GM18517 (cell line): ENCODE data around the gene RNF115.
"Not testable (repeated sequence)": the region's sequence is repeated elsewhere in the genome, so short reads cannot be mapped to it uniquely, and the experiment has no call there.

Experiments
- ATAC-seq: cut with Tn5 transposase; IDR thresholded peaks from one replicate; pipeline ENCODE4 v1.9.1; 2021; ENCODE audit warnings: mild to moderate bottlenecking, moderate library complexity; ENCODE audit not compliant: unreplicated experiment

Gene RNF115

DNA sequence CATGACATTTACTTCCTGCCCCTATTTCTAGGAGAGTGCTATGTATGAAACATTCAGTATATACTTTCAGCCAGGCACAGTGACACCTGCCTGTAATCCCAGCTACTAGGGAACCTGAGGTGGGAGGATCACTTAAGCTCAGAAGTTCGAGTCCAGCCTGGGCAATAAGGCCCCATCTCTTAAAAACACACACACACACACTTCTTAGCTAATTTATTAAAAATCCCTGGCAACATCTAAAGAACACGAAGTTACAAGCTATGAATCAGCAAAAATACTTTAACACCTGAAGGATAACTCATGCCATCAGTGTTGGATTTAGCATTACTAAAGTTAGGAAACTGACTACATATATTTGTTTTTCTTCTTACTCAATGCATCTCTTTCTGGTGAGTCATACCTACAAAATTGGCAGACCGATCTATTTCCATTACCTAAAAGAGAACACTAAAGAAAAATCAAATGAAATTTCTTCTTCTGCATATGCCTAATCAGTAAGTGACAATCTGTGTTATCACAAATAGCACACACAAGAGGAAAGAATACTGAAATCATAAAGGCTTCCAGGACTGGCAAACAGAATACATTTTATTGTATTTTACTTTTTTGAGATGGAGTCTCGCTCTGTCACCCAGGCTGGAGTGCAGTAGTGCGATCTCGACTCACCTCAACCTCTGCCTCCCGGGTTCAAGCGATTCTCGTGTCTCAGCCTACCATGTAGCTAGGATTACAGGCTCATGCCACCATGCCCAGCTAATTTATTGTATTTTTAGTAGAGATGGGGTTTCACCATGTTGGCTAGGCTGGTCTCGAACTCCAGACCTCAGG, 41.4 kb downstream of the RNF115 start:
- no peak for ATAC-seq

DNA sequence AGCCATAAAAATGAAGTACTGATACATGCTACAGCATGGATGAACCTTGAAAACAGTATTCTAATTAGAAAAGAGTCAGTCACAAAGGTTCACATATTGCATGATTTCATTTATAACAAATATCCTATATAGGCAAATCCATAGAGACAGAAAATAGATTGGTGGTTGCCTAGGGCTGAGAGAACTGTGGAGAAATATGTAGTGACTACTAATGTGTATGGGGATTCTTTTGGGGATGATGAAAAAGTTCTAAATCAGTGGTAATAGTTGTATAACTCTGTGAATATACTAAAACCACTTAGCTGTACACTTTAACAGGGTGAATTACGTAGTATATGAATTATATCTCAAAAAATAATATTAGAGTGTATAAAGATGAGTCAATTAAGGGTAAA, 45.8 kb downstream of the RNF115 start:
- no peak for ATAC-seq

- no peak for ATAC-seq
Measured at GRCh38 chr1:145777357-145778145, 46.3 kb downstream of the RNF115 start.

GRCh38 chr1:145773423-145773822, 50.5 kb downstream of the RNF115 start:
- ATAC-seq, result no peak

DNA sequence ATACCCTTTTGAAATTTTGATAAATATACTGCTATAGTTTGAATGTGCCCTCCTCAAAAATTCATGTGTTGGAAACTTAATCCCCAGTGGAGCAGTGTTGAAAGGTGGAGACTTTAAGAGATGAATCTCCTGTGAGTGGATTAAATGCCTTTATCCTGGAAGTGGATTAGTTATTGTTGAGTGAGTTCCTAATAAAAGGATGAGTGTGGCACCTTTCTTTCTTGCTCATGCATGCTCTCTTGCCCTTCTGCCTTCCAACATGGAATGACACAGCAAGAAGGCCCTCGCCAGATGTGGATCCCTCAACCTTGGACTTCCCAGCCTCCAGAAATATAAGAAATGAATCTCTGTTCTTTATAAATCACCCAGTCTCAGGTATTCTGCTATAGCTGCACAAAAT, 52.8 kb downstream of the RNF115 start:
- ATAC-seq, result no peak

DNA sequence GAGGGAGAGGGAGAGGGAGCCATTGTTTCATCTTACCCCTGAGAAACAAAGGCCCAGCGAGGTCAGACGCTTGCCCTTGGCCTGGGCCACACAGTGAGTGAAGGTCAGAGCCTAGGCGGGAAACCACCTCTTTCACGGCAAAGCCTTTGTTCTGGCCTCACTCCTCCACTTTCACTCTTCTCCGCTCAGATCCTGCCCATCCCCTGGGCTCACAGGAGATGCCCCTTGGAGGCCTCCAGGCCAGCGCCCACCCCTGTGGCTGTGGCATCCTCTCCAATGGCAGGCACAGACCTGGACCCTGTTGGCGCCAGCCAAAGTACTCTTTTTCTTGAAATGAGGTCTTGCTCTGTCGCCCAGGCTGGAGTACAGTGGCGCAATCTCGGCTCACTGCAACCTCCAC, 55.9 kb downstream of the RNF115 start:
- ATAC-seq, result not testable (repeated sequence)

- ATAC-seq, result not testable (repeated sequence)
Measured at GRCh38 chr1:145766926-145767325, 57.0 kb downstream of the RNF115 start.

DNA sequence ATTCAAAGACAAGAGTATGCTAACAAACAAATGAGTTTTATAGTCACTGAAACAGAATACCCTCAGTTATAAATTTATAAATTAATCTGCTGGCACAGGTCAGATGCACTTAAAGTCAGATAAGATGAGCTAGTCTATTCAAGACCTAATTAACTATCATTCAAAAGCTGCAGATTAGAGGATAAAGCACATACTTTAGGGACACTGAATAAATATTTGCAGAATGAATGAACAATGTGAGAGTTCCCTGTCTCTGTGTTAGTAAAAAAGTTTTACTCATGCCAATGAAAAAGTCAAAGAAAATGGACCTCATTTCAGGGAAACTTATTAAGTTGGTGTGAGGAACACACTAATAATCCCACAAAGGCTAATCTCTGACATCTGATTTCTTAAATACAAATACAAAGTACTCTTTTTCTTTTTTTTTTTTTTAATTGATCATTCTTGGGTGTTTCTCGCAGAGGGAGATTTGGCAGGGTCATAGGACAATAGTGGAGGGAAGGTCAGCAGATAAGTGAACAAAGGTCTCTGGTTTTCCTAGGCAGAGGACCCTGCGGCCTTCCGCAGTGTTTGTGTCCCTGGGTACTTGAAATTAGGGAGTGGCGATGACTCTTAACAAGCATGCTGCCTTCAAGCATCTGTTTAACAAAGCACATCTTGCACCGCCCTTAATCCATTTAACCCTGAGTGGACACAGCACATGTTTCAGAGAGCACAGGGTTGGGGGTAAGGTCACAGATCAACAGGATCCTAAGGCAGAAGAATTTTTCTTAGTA, 58.1 kb downstream of the RNF115 start:
- not testable (repeated sequence) for ATAC-seq

GRCh38 chr1:145765127-145765526, 58.8 kb downstream of the RNF115 start:
- not testable (repeated sequence) for ATAC-seq

DNA sequence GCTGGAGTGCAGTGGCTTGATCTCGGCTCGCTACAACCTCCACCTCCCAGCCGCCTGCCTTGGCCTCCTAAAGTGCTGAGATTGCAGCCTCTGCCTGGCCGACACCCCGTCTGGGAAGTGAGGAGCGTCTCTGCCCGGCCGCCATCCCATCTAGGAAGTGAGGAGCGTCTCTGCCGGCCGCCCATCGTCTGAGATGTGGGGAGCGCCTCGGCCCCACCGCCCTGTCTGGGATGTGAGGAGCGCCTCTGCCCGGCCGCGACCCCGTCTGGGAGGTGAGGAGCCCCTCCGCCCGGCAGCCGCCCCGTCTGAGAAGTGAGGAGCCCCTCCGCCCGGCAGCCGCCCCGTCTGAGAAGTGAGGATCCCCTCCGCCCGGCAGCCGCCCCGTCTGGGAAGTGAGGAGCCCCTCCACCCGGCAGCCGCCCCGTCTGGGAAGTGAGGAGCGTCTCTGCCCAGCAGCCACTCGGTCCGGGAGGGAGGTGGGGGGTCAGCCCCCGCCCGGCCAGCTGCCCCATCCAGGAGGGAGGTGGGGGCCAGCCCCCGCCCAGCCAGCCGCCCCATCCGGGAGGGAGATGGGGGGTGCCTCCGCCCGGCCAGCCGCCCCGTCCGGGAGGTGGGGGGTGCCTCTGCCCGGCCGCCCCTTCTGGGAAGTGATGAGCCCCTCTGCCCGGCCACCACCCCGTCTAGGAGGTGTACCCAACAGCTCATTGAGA, 59.5 kb downstream of the RNF115 start:
- not testable (repeated sequence) for ATAC-seq

- not testable (repeated sequence) for ATAC-seq
Measured at GRCh38 chr1:145762001-145762400, 61.9 kb downstream of the RNF115 start.

GRCh38 chr1:145761498-145761897, 62.4 kb downstream of the RNF115 start:
- ATAC-seq, result not testable (repeated sequence)

DNA sequence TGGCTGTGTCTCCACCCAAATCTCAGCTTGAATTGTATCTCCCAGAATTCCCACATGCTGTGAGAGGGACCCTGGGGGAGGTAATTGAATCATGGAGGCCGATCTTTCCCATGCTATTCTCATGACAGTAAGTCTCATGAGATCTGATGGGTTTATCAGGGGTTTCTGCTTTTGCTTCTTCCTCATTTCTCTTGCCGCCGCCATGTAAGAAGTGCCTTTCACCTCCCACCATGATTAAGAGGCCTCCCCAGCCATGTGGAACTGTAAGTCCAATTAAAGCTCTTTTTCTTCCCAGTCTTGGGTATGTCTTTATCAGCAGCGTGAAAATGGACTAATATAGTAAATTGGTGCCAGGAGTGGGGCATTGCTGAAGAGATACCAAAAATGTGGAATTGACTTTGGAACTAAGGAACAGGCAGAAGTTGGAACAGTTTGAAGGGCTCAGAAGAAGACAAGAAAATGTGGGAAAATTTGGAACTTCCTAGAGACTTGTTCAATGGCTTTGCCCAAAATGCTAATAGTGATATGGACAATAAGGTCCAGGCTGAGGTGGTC, 63.4 kb downstream of the RNF115 start:
- not testable (repeated sequence) for ATAC-seq

DNA sequence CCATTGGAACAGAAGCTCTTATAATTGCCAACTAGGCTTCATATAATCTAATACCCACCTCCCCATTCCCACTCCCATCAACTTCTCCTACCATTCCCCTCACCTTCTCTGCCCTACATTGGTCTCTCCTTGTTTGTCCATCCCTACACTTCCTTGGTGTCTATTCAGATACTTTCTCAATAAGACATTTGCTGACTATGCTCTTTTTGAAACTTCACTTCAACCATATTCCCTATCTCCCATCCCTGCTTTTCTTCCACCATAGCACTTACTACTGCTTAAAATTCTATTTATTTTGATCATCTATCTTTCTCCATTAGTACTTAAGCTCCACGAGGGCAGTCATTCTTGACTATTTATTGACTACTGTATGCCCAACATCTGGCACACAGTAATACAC, 64.2 kb downstream of the RNF115 start:
- ATAC-seq, result no peak

DNA sequence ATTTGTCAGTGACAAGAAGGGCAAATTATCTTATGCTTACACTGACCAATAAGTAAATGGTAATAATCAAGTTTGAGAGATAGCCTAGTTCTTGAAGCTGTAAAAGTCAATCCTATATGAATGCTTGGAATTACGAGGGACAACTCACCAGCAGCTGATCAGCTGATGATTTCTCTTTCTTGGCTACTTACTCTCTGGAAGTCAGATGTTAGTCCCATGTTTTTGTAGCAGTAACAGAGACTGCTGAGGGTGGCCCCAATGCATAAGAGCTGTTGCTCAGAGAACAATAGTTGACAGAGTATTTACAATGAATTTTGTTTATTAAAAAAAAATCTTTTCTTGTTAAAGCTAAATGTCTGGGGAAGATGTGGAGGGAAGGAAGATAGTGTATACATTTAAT, 65.3 kb downstream of the RNF115 start:
- no peak for ATAC-seq

DNA sequence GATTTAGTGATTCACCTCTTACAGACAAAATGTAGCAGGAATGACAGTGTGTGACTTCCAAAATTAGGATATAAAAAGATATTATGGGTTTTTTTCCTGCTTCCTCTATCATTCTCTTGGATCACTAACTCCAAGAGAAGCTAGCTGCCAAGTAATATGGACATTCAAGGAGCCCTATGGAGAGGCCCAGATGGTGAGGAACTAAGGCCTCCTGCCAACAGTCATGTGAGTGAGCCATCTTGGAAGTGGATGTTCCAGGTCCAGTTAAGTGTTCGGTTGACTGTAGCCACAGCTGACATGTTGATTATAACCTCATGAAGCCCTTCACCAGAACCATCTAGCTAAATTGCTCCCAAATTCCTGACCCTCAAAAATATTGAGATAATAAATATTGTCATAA, 65.8 kb downstream of the RNF115 start:
- ATAC-seq, result no peak

- no peak for ATAC-seq
Measured at GRCh38 chr1:145757420-145757819, 66.5 kb downstream of the RNF115 start.

GRCh38 chr1:145751491-145752037, 72.3 kb downstream of the RNF115 start:
- ATAC-seq, result no peak

DNA sequence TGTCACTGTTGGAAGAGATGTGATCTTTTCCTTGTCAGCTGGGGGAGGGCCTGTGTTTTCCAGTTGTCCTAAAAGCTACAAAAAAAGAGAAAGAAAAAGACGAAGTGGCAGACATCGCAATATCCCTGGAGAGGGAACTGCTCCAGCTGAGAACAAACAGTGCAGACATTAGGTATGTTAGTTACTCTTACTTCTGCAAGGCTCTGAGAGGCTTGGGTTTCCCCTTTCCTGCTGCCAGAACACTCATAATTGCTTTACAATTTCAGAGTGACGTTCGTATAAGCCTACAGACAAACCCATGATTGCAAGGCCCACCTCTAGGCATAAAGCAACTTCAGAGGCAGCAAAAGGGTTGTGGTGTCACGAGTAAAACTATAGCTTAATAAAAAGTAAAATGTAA, 73.5 kb downstream of the RNF115 start:
- no peak for ATAC-seq
